Neural progenitor cell (in vitro differentiated cells): Measurements from ENCODE around the gene FKBP9. TPM values are rescaled to one million over a fixed set of nuclear protein-coding genes. Genes with fewer than 3 reads are reported as not detected.

ENCODE experiments used
- DNase-seq: peaks from one replicate; pipeline ENCODE4 v3.0.0-alpha.2; 2016; ENCODE audit warnings: low spot score
- H2AFZ ChIP-seq: fragments of 200-600 bp; sonication (generic); replicated peaks from 2 replicates; pipeline ENCODE4 v1.6.1; 2016; ENCODE audit warnings: antibody characterized with exemption
- H3F3A ChIP-seq: fragments of 200-600 bp; sonication (generic); 2 replicates; pipeline ENCODE4 v1.6.1; 2016; ENCODE audit warnings: antibody characterized with exemption, low read depth
- H3K27ac ChIP-seq: fragments of 200-600 bp; sonication (generic); 2 replicates; pipeline ENCODE4 v1.5.1; 2016; ENCODE audit warnings: mild to moderate bottlenecking
- H3K27me3 ChIP-seq: fragments of 200-600 bp; sonication (generic); 2 replicates; pipeline ENCODE4 v1.6.1; 2016; ENCODE audit warnings: mild to moderate bottlenecking, moderate library complexity
- H3K36me3 ChIP-seq: fragments of 200-600 bp; sonication (generic); 2 replicates; pipeline ENCODE4 v1.5.1; 2016
- H3K4me1 ChIP-seq: fragments of 200-600 bp; sonication (generic); 2 replicates; pipeline ENCODE4 v1.6.1; 2016; ENCODE audit warnings: mixed run types
- H3K4me2 ChIP-seq: fragments of 200-600 bp; sonication (generic); 2 replicates; pipeline ENCODE4 v1.6.1; 2016
- H3K4me3 ChIP-seq: fragments of 200-600 bp; sonication (generic); 2 replicates; pipeline ENCODE4 v1.5.1; 2016
- H3K79me2 ChIP-seq: fragments of 200-600 bp; sonication (generic); 2 replicates; pipeline ENCODE4 v1.6.1; 2016; ENCODE audit warnings: low read depth
- H3K9ac ChIP-seq: fragments of 200-600 bp; sonication (generic); 2 replicates; pipeline ENCODE4 v1.6.1; 2016
- H3K9me3 ChIP-seq: fragments of 200-600 bp; sonication (generic); 2 replicates; pipeline ENCODE4 v1.5.1; 2016; ENCODE audit warnings: low read depth
- H4K20me1 ChIP-seq: fragments of 200-600 bp; sonication (generic); 2 replicates; pipeline ENCODE4 v1.6.1; 2016; ENCODE audit warnings: low read depth
- H3K27ac Mint-ChIP-seq: 3 replicates; pipeline ENCODE4 v1.8.0; 2021; ENCODE audit warnings: mixed read lengths
- H3K27me3 Mint-ChIP-seq: 2 replicates; pipeline ENCODE4 v1.8.0; 2022; ENCODE audit warnings: low read depth, mild to moderate bottlenecking, inconsistent platforms, moderate library complexity, mixed read lengths; ENCODE audit not compliant: insufficient read depth
- H3K36me3 Mint-ChIP-seq: 3 replicates; pipeline ENCODE4 v1.8.0; 2021; ENCODE audit warnings: mixed read lengths
- H3K4me1 Mint-ChIP-seq: 3 replicates; pipeline ENCODE4 v1.8.0; 2021; ENCODE audit warnings: mixed read lengths
- H3K4me3 Mint-ChIP-seq: 3 replicates; pipeline ENCODE4 v1.8.0; 2021; ENCODE audit warnings: mild to moderate bottlenecking, moderate library complexity, mixed read lengths
- H3K9me3 Mint-ChIP-seq: 3 replicates; pipeline ENCODE4 v1.8.0; 2020; ENCODE audit warnings: mixed read lengths
- EZH2 ChIP-seq: fragments of 200-600 bp; sonication (generic); IDR thresholded peaks from 2 replicates; pipeline ENCODE4 v1.6.1; 2017; ENCODE audit warnings: antibody characterized with exemption, mild to moderate bottlenecking, moderate library complexity
- EZH2phosphoT487 ChIP-seq: fragments of 200-600 bp; sonication (generic); IDR thresholded peaks from 2 replicates; pipeline ENCODE4 v1.6.1; 2017; ENCODE audit warnings: antibody characterized with exemption
- total RNA-seq: library from RNA; depleted of rRNA; stranded (reverse); fragments of >200 nt; gene quantifications from 2 replicates; pipeline ENCODE4 v1.2.3, GENCODE V29; 2015; ENCODE audit warnings: low replicate concordance
- TF ChIP-seq, protein P1 (sequence below): fragments of 200-600 bp; sonication (generic); IDR thresholded peaks from 2 replicates; pipeline ENCODE4 v1.5.1; 2017; ENCODE audit warnings: antibody characterized with exemption, mild to moderate bottlenecking

The FKBP9 gene
- total RNA-seq, 1 donor from 2014 or later, result 24.4 TPM

- peaks cover 25% of the 10 kb centered on the region for H3K36me3 Mint-ChIP-seq
- peaks cover 9% of the 10 kb centered on the region for H3K4me1 Mint-ChIP-seq
- no peak for DNase-seq
- Histone ChIP-seq H3K36me3 (no peaks in the 10 kb centered on the region), H3K79me2 (no peaks in the 10 kb centered on the region), H3K9me3 (no peaks in the 10 kb centered on the region), H4K20me1 (peaks cover 9% of the 10 kb centered on the region), H3K27me3 (peaks cover 99% of the 10 kb centered on the region), H3K27ac (no peak overlapping the region), H3F3A (peaks cover 4% of the 10 kb centered on the region), H3K4me2 (no peak overlapping the region), H3K4me1 (no peaks in the 10 kb centered on the region), H3K4me3 (no peak overlapping the region), H2AFZ (no peak overlapping the region), H3K9ac (no peak overlapping the region)
- H3K27ac Mint-ChIP-seq, result no peak overlapping the region
- H3K4me3 Mint-ChIP-seq, result no peak overlapping the region
- H3K9me3 Mint-ChIP-seq, result peaks cover 3% of the 10 kb centered on the region
- no peak for TF ChIP-seq EZH2
- TF ChIP-seq EZH2phosphoT487, result no peak
- TF ChIP-seq, protein P1, sequence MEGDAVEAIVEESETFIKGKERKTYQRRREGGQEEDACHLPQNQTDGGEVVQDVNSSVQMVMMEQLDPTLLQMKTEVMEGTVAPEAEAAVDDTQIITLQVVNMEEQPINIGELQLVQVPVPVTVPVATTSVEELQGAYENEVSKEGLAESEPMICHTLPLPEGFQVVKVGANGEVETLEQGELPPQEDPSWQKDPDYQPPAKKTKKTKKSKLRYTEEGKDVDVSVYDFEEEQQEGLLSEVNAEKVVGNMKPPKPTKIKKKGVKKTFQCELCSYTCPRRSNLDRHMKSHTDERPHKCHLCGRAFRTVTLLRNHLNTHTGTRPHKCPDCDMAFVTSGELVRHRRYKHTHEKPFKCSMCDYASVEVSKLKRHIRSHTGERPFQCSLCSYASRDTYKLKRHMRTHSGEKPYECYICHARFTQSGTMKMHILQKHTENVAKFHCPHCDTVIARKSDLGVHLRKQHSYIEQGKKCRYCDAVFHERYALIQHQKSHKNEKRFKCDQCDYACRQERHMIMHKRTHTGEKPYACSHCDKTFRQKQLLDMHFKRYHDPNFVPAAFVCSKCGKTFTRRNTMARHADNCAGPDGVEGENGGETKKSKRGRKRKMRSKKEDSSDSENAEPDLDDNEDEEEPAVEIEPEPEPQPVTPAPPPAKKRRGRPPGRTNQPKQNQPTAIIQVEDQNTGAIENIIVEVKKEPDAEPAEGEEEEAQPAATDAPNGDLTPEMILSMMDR, result no peak
- H3K27me3 Mint-ChIP-seq, result no peaks in the 10 kb centered on the region
Observed at GRCh38 chr7:32935558-32935957, 21.7 kb upstream of the FKBP9 start.

GRCh38 chr7:32936689-32937088 is 20.6 kb upstream of the FKBP9 start:
- Histone ChIP-seq H2AFZ (no peak overlapping the region), H3K36me3 (no peaks in the 10 kb centered on the region), H3K27me3 (peaks cover 99% of the 10 kb centered on the region), H3F3A (peaks cover 12% of the 10 kb centered on the region), H3K9ac (no peak overlapping the region), H3K4me2 (no peak overlapping the region), H3K4me1 (peaks cover 7% of the 10 kb centered on the region), H3K9me3 (no peaks in the 10 kb centered on the region), H3K4me3 (no peak overlapping the region), H4K20me1 (peaks cover 9% of the 10 kb centered on the region), H3K27ac (no peak overlapping the region), H3K79me2 (no peaks in the 10 kb centered on the region)
- TF ChIP-seq EZH2phosphoT487 (no peak), EZH2 (no peak)
- TF ChIP-seq, protein P1, result no peak
- DNase-seq, result no peak
- Mint-ChIP-seq H3K9me3 (peaks cover 3% of the 10 kb centered on the region), H3K36me3 (peaks cover 23% of the 10 kb centered on the region), H3K4me1 (peaks cover 17% of the 10 kb centered on the region), H3K27ac (no peak overlapping the region), H3K27me3 (no peaks in the 10 kb centered on the region), H3K4me3 (no peak overlapping the region)

GRCh38 chr7:32937344-32938174 is 19.7 kb upstream of the FKBP9 start:
- H3K27ac Mint-ChIP-seq, result no peak overlapping the region
- peaks cover 9% of the 10 kb centered on the region for H4K20me1 ChIP-seq
- peaks cover 12% of the 10 kb centered on the region for H3K4me1 ChIP-seq
- H3K36me3 Mint-ChIP-seq, result peaks cover 19% of the 10 kb centered on the region
- no peak overlapping the region for H3K27ac ChIP-seq
- no peak overlapping the region for H3K4me3 Mint-ChIP-seq
- TF ChIP-seq EZH2 (no peak), EZH2phosphoT487 (no peak)
- TF ChIP-seq, protein P1, result no peak
- H3K27me3 ChIP-seq, result peaks cover 99% of the 10 kb centered on the region
- H3K9me3 Mint-ChIP-seq, result peaks cover 3% of the 10 kb centered on the region
- H3K9me3 ChIP-seq, result no peaks in the 10 kb centered on the region
- H3K4me2 ChIP-seq, result no peak overlapping the region
- peaks cover 22% of the 10 kb centered on the region for H3K4me1 Mint-ChIP-seq
- no peak for DNase-seq
- no peaks in the 10 kb centered on the region for H3K79me2 ChIP-seq
- H2AFZ ChIP-seq, result no peak overlapping the region
- peaks cover 21% of the 10 kb centered on the region for H3F3A ChIP-seq
- H3K4me3 ChIP-seq, result no peak overlapping the region
- no peak overlapping the region for H3K9ac ChIP-seq
- no peaks in the 10 kb centered on the region for H3K36me3 ChIP-seq
- H3K27me3 Mint-ChIP-seq, result no peaks in the 10 kb centered on the region
